Ecto neural progenitor cell (in vitro differentiated cells): Measurements from ENCODE around the gene RPL27.

Experiments used
- DNase-seq: peaks from one replicate; pipeline ENCODE4 v3.0.0-alpha.2; 2018; ENCODE audit warnings: low spot score

RPL27 gene

GRCh38 chr17:43020789-43021740 is 22.8 kb downstream of the RPL27 start:
- DNase-seq = peak; percentile 79

- DNase-seq = peak; percentile 91
These were observed 23.7 kb downstream of the RPL27 start, which contains the start of gene VAT1 for GRCh38 chr17:43021741-43022512. Gene VAT1, minus strand, starts transcription at chr17:43022385. Its CDS starts 63 bp downstream, at chr17:43022322.

GRCh38 chr17:43024407-43025289 is 26.4 kb downstream of the RPL27 start, which contains the start of gene RND2:
Gene RND2, plus strand, starts transcription at chr17:43025231. Its CDS starts 117 bp downstream, at chr17:43025348.
- peak; percentile 97 for DNase-seq

- no peak for DNase-seq
These were observed 27.1 kb downstream of the RPL27 start for GRCh38 chr17:43025290-43025657.

GRCh38 chr17:43025766-43026537 is 27.7 kb downstream of the RPL27 start:
- DNase-seq = no peak

DNA sequence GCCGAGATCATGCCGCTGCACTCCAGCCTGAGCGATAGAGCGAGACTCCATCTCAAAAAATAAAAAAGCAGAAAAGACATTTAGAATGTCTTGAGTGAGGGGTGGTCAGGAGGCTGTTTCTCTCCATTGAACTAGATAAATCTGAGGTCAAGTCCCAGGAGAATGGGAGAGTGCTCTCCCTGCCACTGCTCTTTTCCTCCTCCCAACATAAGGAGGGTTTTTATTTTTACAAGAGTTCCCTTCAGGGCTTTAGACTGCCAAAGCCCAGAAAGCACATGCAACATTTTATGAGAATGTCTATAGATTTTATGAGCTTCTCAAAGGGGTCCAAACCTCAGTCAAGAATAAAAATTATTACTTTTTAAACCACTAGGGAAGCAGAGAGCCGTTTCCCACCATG is 28.4 kb downstream of the RPL27 start:
- DNase-seq = no peak

DNA sequence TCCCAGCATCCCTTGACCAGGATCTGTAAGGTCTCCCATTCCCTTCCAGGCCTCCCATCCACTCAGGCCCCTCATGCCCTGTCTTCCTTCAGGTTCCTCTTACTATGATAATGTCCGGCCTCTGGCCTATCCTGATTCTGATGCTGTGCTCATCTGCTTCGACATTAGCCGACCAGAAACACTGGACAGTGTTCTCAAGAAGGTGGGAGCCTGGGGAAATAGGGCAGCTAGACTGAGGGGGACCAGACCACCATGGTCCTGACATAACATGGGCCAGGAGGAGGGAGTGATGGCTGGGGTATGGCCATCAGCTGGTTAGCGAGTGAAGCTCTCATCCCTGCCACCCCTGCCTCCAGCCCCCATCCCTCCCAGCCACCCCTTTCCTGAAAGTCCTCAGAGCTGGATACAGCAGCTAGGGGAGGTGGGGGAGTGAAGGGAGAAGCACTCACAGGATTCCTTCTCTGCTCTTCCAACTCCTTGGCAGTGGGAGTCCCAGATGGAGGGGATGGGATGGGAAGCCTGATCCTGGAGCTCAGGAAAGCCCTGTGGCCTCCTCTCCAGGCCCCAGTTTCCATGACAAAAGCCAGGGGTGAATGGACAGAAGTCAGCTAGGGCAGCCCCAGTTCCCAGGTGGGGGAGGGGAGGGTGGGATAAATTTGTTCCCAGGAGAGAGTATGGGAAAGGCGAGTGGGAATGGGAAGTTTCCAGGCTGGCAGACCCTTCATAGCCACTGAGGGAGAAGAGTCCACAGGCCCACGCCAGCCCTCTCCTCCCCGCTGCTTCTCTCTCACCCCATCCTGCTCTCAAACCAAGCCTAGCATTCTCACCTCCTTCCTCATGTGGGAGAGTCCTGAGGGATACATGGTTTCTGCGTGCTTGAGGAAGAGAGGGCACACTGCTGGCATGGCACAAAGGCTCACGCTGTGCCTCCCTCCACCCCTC is 29.1 kb downstream of the RPL27 start:
- DNase-seq = no peak

DNA sequence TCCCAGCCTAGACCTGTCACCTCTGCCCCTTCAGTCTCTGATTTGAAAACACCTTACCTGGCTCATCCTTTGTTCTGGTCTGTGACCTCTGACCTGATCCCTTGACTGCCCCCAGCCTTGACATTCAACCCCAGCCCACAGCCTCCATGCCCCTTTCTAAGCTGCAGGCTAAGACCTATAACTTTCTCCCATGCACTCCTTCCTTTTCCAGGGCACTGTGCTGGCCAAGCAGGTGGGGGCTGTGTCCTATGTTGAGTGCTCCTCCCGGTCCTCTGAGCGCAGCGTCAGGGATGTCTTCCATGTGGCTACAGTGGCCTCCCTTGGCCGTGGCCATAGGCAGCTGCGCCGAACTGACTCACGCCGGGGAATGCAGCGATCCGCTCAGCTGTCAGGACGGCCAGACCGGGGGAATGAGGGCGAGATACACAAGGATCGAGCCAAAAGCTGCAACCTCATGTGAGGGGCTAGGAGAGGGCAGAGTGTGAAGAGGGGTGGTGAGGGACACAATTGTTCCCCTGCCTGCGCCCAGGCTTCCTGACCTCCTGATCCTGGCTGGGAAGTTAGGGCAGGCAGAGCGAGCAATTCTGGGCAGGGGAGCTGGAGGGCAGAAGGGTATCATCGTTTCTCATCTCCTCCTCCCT is 30.1 kb downstream of the RPL27 start:
- no peak for DNase-seq

DNA sequence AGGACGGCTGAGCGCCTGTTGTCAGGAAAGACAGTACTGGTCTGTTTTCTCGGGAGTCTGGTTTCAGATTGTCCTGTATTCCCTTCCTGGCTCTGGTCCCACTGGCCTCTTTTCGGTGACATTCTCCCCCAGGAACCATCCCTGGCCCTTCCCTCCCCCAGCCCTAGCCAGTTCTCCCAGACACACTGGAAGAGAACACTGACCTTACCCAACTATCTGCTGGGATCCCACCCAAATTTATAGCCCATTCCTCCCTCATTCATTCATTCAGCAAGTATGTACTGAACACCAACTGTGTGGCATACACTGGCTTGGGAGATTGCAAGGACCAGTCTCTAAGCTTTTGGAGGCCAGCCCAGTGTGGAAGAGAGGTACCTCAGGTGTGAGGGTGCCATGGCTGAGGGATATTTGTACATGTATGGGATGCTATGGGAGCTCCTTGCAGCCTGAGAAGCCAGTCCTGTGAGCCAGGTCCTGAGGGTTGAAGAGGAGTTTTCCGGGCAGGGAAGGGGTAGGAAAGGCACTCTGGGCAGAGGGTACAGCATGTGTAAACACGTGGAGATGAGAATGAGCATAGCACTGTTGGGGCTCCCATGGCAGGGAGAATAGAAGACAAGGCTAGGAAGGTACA is 32.0 kb downstream of the RPL27 start:
- no peak for DNase-seq

DNA sequence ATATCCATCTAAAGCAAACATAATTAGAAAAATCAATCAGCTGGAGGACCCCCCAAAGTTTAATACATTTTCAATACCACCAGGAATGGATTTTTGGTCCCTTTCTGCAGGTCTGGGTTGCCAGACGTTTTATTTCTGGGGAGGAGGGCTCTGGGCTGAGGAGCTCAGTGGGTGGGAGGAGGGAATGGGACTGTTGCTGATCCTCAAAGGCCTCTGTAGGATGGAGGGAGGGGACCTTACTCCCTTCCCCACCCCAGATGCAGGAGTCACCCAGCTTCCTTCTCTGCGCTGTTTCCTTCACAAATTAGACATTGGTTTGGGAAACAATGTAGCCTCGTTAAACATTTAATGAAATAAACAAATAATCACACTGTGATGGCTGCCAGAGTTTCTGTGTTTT is 33.4 kb downstream of the RPL27 start:
- no peak for DNase-seq

DNA sequence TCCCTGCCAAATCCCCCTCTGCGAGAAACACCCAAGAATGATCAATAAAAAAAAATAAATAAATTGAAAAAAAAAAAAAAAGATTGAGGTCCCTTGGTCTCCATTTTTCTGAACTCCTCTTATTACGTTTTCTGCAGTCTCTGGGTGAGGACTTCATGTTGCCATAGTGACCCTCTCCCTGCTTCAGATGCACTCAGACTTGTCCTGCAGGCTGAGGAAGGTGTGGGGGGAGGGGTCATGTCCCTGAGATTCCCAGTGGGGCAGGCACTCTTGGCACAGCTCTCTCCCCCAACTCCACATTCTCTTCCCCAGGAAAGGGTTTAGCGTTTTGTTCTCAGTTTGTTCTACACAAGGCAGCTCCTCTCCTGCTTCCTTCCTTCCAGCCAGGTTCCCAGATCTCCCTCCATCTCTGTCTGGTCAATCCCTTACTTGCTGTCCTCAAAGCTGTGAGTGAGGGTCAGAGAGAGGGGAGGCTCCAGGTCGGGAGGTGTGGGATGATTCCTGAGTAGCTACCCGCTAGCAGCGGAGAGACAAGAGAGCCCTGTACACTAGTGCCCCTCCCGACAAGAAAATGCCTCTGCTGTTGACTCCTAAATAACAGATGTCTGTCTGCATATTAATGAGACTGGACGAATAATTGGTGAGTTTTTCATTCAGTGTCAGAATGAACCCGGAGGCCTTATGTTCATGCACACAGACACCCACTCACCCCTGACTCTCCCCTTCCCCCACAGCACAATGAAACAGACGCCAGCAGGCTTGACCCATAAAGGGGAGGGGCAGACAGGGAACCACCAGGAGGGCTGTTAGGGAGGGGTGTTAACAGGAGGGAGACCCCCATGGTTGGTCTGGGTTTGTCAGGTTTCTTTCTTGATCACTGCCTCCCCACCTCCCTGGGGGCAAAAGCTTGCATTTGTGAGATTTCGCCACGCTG is 36.0 kb downstream of the RPL27 start:
- DNase-seq = no peak

DNA sequence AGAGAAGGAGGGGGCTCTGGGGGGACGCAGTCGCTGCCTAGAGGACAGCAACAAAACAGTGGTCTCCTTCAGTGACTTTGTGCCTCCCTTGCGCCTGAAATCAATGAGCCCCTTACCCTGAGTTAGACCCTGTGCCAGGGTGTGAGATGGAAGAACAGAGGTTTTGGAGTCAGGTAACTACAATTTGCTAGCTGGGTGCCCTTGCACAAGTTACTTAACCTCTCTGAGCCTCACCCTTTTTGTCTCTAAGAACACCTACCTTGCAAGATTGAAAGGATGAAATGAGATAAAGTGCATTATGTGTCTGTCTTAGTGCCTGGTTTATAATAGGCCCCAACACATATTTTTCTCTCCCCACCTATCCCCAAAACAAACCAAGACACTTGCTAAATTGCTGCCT is 36.7 kb downstream of the RPL27 start:
- DNase-seq = no peak

DNA sequence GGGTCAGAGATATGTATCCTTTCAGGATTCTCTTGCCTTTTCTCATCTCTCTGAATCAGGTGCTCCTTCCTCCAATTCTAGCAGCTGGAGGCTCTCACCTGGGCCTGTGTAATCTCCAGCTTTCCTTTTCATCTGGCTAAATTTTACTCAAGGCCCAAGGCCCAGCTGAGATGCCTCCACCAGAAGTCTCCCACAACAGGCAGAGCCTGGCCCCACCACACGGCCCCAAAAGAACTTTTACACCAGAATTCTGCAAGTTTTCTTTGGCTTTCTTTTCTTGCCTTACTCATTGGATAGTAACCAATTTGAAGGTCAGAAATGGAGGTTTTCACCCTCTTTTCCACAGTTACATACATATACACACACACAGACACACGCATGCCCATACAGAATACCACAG is 41.4 kb downstream of the RPL27 start:
- no peak for DNase-seq

DNA sequence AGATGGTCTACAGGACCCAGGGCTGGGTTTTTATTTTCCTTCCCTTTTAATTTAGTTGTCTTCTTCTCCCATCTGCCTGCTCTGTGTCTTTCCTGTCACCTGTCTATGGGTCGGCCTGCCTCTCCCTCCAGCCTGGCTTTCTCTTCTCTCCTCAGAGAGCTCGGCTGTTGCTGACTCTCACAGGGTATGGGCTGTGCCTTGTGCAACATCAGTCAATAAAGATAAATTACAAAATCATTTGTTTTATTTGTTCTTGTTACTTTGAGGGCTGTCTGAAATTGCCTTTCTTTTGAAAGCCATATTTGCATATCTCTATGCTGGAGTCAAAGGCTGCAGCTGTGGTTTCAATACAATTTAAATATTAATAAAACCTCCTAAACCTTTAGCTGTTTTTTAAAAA is 42.4 kb downstream of the RPL27 start:
- no peak for DNase-seq

DNA sequence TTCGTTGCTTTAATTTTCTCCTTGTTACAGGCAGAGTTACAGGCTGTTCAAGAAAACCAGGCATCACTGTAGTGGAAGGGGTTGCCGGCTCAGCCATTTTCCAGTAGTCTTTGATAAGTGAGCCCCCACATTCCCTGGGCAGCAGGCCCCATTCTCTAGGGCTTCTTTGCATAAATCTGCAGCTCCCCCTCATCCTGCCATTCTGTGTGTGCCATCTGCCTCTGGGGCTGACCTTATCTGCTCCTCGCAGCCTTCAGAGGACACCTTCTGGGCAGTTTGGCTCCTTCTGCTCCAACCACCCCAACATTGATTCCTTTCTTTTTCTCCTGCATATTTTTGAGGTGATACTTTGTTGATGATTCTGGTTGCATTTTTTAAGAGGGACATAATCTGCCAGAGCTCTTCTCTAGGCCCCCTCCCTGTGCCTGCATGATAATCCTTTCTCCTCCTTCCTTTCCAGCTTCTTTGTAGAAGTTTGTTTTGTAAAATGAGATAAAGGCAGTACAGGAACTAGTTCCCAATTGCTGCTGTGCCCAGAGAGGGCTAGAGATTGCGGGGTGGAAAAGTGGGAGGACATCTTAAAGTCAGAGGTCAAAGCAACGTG is 43.9 kb downstream of the RPL27 start:
- DNase-seq = no peak

DNA sequence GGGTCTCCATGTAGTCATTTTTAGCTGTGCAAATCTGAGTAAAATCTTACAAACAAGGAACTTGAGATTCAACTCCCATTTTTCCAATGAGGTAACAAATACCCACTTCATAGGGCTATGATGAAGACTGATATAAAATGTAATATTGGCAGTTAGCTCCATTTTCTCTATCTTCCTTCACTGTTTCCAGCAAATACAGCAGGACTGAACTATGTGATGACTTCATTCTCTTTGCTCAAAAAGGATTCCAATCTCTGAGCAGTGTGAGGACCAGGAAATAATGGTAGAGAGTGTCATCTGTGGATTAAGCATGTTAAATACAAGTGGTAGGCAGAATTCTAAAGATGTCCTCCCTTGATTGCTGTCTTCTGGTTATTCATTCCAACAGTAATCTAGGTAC is 45.1 kb downstream of the RPL27 start:
- DNase-seq = no peak

GRCh38 chr17:43044024-43044423 is 45.8 kb downstream of the RPL27 start:
- DNase-seq = no peak

- no peak for DNase-seq
These were observed 53.8 kb downstream of the RPL27 start for GRCh38 chr17:43051969-43052368.
